IPS-20b (cell line): ENCODE results near the gene TBCD.

Experiments
- H3K27ac ChIP-seq: one replicate; pipeline ENCODE4 v1.5.1; 2013; ENCODE audit warnings: low read length
- H3K27me3 ChIP-seq: 2 replicates; pipeline ENCODE4 v1.6.1; 2013; ENCODE audit warnings: mild to moderate bottlenecking, low read length, inconsistent platforms; ENCODE audit not compliant: insufficient read depth
- H3K36me3 ChIP-seq: 2 replicates; pipeline ENCODE4 v1.6.1; 2013; ENCODE audit warnings: low read depth, mild to moderate bottlenecking, inconsistent platforms, low read length, moderate library complexity; ENCODE audit not compliant: insufficient read depth
- H3K4me1 ChIP-seq: 2 replicates; pipeline ENCODE4 v1.6.1; 2013; ENCODE audit warnings: mild to moderate bottlenecking, control low read depth, inconsistent platforms, low read length, moderate library complexity; ENCODE audit not compliant: insufficient read depth
- H3K4me3 ChIP-seq: 2 replicates; pipeline ENCODE4 v1.5.1; 2013; ENCODE audit warnings: mild to moderate bottlenecking, low read length, inconsistent platforms
- H3K9ac ChIP-seq: 2 replicates; pipeline ENCODE4 v1.6.1; 2013; ENCODE audit warnings: low read depth, mild to moderate bottlenecking, inconsistent platforms, low read length, moderate library complexity
- H3K9me3 ChIP-seq: 2 replicates; pipeline ENCODE4 v1.6.1; 2013; ENCODE audit warnings: mild to moderate bottlenecking, low read depth, low read length, inconsistent platforms; ENCODE audit not compliant: insufficient read depth

The TBCD gene

DNA sequence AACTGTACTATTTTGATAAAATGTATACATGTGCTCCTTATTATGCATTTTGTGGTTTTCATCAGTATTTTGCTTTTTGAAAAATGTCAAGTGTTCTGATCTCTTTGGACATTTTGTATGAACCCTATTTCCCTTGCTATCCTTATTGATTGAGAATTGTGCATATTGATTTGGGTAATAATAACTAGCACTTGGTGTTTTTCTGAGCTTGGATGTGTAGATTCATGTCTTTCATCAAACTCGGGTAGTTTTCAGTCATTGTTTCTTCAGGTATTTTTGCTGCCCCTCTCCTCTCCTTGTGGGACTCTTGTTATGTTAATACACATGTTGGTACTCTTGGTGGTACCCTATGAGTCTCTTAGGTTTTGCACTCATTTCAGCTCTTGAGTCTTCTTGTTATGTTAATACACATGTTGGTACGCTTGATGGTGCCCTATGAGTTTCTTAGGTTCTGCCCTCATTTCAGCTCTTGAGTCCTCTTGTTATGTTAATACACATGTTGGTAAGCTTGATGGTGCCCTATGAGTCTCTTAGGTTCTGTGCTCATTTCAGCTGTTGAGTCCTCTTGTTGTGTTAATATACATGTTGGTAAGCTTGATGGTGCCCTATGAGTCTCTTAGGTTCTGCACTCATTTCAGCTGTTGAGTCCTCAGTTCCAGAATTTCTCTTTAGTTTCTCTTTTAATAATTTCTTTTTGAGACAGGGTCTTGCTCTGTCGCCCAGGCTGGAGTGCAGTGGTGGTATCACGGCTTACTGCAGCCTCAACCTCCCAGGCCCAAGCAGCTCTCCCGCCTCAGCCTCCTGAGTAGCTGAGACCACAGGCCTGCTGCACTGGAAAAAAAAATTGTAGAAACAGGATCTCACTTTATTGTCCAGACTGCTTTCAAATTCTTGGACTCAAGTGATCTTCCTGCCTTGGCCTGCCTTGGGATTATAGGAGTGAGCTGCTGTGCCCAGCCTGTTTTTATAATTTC, 68.7 kb downstream of the TBCD start:
- Histone ChIP-seq H3K27ac (no peak overlapping the region), H3K4me3 (no peak overlapping the region), H3K36me3 (peaks cover 52% of the 10 kb centered on the region), H3K9ac (no peak overlapping the region), H3K4me1 (peaks cover 10% of the 10 kb centered on the region; the same call in 1 of the 2 replicates), H3K9me3 (peaks cover 15% of the 10 kb centered on the region), H3K27me3 (no peaks in the 10 kb centered on the region)

DNA sequence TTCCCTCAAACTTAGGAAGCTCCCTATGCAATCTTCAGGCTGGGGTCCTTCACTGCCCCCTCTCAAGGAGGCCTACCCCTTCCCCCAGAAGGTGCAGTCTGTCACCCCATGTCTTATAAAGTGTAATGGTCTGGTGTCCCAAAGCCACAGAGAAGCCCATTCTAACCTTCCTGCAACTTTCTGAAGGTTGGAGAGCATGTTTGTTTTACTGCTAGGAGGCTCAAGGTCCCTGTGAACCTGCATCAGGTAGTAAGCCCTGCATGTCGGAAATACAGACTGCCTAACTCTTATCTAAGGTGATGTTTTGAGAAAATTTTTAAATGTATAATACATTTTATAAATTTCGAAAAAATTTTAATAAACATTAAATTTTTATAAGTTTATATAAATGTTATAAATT, 69.7 kb downstream of the TBCD start:
- H3K36me3 ChIP-seq: peaks cover 42% of the 10 kb centered on the region
- no peaks in the 10 kb centered on the region for H3K27me3 ChIP-seq
- peaks cover 15% of the 10 kb centered on the region for H3K9me3 ChIP-seq
- H3K4me1 ChIP-seq: peaks cover 10% of the 10 kb centered on the region; the same call in 1 of the 2 replicates
- no peak overlapping the region for H3K9ac ChIP-seq
- H3K27ac ChIP-seq: no peak overlapping the region
- H3K4me3 ChIP-seq: no peak overlapping the region

DNA sequence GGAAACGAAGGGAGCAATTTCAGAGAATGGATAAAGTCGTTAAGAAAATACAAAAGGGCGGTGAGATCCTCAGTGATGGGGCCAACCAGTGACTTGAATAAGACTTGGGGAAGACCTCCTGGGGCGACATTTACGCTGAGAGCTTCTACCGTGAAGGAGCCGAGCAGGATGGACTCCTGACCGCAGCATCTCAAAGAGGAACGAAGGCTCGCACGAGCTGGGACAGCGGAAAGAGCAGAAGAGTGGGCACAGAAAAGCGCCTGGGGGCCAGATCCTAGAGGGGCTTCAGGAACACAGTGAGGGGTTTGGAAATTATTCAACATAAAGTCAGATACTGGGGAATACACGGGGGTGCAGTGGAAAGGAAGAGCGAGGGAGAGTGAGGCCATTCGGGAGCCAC, 70.4 kb downstream of the TBCD start:
- Histone ChIP-seq H3K9me3 (peaks cover 15% of the 10 kb centered on the region), H3K36me3 (peaks cover 38% of the 10 kb centered on the region), H3K27ac (no peak overlapping the region), H3K27me3 (no peaks in the 10 kb centered on the region), H3K9ac (no peak overlapping the region), H3K4me1 (peaks cover 10% of the 10 kb centered on the region; the same call in 1 of the 2 replicates), H3K4me3 (no peak overlapping the region)

DNA sequence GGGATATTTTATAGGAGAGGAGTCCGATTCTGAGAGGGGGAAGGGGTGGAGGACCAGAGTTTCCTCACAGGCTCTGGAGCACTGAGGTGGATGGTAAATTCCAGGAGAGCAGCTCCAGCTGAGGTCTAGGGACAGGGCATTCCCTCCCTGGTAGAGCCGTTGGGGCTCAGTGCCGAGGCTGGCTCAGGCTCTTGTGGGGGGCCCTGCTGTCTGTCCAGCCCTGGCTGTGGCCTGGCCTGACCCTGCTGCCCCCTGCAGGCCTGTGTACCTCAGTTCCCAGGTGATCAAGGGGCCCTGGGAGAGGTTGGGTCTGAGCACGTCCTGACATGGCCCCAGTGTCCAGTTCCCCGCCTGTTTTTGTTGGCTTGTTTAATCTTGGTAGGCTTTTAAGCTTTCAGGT, 71.1 kb downstream of the TBCD start:
- Histone ChIP-seq H3K4me3 (no peak overlapping the region), H3K36me3 (peaks cover 38% of the 10 kb centered on the region), H3K9ac (no peak overlapping the region), H3K9me3 (peaks cover 15% of the 10 kb centered on the region), H3K27ac (no peak overlapping the region), H3K27me3 (no peaks in the 10 kb centered on the region), H3K4me1 (peaks cover 10% of the 10 kb centered on the region; the same call in 1 of the 2 replicates)

DNA sequence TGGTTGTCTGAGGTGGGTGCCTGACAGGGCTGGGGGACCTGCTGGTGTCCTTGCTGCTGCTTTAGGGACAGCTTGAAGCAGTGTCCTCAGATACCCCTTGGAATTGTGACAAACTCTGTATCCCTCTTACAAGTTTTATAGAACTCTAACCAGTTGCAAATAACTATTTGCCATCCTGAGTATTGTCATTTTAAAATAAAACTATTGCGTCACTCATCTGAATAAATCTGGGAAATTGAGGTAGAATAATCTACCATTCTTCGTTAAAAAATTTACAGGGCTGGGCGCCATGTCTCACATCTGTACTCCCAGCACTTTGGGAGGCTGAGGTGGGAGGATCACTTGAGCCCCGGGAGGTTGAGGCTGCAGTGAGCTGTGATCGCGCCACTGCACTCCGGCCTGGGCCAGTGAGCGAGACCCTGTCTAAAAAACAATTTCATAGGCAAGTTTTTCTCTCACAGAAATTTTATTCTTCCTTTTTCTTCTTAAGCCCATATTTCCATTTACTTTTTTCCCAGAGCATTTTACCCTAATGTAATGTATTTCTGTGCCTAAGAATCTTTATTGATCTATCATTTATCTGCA, 73.8 kb downstream of the TBCD start:
- Histone ChIP-seq H3K27me3 (no peaks in the 10 kb centered on the region), H3K27ac (no peak overlapping the region), H3K4me1 (peaks cover 10% of the 10 kb centered on the region; the same call in 1 of the 2 replicates), H3K4me3 (no peak overlapping the region), H3K36me3 (peaks cover 36% of the 10 kb centered on the region), H3K9me3 (no peaks in the 10 kb centered on the region), H3K9ac (no peak overlapping the region)

DNA sequence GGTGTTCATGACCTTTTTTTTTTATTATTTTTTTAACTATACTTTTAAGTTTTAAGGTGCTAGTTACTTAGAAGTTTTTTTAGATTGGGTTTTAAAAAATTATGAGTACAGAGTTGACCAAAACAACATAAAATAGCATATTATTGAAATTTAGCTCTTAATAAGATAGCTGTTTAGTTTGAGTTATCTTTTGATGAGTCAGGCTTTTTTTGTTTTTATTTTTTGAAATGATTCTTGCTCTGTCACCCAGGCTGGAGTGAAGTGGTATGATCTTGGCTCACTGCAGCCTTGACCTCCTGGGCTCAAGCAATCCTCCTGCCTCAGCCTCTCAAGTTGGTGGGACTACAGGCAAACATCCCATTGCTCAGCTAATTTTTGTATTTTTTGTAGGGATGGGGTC, 74.3 kb downstream of the TBCD start:
- H3K36me3 ChIP-seq: peaks cover 36% of the 10 kb centered on the region
- no peak overlapping the region for H3K9ac ChIP-seq
- no peaks in the 10 kb centered on the region for H3K9me3 ChIP-seq
- no peaks in the 10 kb centered on the region for H3K27me3 ChIP-seq
- no peak overlapping the region for H3K4me3 ChIP-seq
- H3K4me1 ChIP-seq: peaks cover 7% of the 10 kb centered on the region; the same call in 1 of the 2 replicates
- no peak overlapping the region for H3K27ac ChIP-seq

- Histone ChIP-seq H3K9ac (no peak overlapping the region), H3K4me1 (peaks cover 3% of the 10 kb centered on the region; the same call in 1 of the 2 replicates), H3K9me3 (no peaks in the 10 kb centered on the region), H3K4me3 (no peak overlapping the region), H3K36me3 (peaks cover 33% of the 10 kb centered on the region), H3K27me3 (no peaks in the 10 kb centered on the region), H3K27ac (no peak overlapping the region)
Measured at GRCh38 chr17:82826956-82827355, 75.1 kb downstream of the TBCD start.

GRCh38 chr17:82828875-82829487, 77.1 kb downstream of the TBCD start:
- no peak overlapping the region for H3K9ac ChIP-seq
- peaks cover 36% of the 10 kb centered on the region for H3K36me3 ChIP-seq
- no peaks in the 10 kb centered on the region for H3K9me3 ChIP-seq
- H3K27ac ChIP-seq: no peak overlapping the region
- no peaks in the 10 kb centered on the region for H3K27me3 ChIP-seq
- H3K4me3 ChIP-seq: no peak overlapping the region
- H3K4me1 ChIP-seq: no peaks in the 10 kb centered on the region

GRCh38 chr17:82830249-82830661, 78.4 kb downstream of the TBCD start:
- Histone ChIP-seq H3K9me3 (no peaks in the 10 kb centered on the region), H3K4me3 (no peak overlapping the region), H3K36me3 (peaks cover 36% of the 10 kb centered on the region), H3K4me1 (no peaks in the 10 kb centered on the region), H3K27ac (no peak overlapping the region), H3K27me3 (no peaks in the 10 kb centered on the region), H3K9ac (no peak overlapping the region)

- Histone ChIP-seq H3K9me3 (no peaks in the 10 kb centered on the region), H3K36me3 (peaks cover 36% of the 10 kb centered on the region), H3K27ac (no peak overlapping the region), H3K9ac (no peak overlapping the region; the same call in 1 of the 2 replicates), H3K27me3 (no peaks in the 10 kb centered on the region), H3K4me1 (no peaks in the 10 kb centered on the region), H3K4me3 (no peak overlapping the region)
Measured at GRCh38 chr17:82831041-82831817, 79.4 kb downstream of the TBCD start.

GRCh38 chr17:82831818-82832200, 79.9 kb downstream of the TBCD start:
- peaks cover 42% of the 10 kb centered on the region for H3K36me3 ChIP-seq
- no peaks in the 10 kb centered on the region for H3K4me1 ChIP-seq
- no peaks in the 10 kb centered on the region for H3K9me3 ChIP-seq
- H3K4me3 ChIP-seq: no peak overlapping the region
- H3K9ac ChIP-seq: no peak overlapping the region; the same call in 1 of the 2 replicates
- H3K27me3 ChIP-seq: no peaks in the 10 kb centered on the region
- no peak overlapping the region for H3K27ac ChIP-seq
